Measurements from ENCODE around the gene FUT6.

The FUT6 gene

DNA sequence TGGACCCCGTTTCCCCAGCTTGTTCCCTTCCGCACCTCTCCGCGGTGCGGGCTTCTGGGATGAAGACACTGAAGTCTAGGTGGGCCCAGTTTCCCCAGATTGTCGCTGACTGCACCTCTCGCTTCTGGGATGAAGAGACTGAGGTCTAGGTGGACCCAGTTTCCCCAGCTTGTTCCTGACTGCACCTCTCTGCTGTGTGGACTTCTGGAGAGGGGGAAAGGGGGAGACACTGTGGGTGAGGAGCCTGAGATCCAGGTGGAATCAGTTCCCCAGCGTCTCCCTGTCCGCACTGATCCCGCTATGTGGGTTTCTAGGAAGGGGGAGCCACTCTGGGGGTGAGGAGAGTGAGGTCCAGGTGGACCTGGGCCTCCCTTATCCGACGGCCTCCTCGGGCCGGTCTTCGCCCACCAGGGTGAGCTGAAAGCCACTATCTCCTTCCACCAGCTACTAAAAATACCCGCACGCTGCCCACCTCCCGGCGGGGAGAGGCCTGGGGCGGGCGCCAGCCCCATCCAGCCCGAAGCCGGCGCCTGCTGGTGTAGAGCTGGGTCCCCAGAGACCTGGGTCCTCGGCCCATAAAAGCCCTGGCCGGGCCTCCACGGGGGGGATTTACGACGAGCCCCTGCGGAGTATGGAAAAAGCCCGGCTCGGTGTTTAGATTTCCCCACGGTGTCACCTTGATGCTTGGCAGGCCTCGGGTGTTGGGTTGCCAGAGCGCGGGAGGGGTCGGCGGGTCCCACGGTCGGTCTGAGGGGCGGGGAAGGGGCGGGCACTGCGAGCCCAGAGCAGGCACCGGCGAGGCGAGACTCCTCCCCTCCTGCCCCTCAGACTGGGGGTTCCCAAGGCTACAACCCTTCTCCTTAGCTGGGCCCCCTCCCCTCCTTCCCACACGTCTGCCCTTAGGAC, 10.6 kb downstream of the FUT6 start:
- DNase-seq (ENCODE audit: insufficient read length, low spot score) (no peak), FAIRE-seq (no peak)

DNA sequence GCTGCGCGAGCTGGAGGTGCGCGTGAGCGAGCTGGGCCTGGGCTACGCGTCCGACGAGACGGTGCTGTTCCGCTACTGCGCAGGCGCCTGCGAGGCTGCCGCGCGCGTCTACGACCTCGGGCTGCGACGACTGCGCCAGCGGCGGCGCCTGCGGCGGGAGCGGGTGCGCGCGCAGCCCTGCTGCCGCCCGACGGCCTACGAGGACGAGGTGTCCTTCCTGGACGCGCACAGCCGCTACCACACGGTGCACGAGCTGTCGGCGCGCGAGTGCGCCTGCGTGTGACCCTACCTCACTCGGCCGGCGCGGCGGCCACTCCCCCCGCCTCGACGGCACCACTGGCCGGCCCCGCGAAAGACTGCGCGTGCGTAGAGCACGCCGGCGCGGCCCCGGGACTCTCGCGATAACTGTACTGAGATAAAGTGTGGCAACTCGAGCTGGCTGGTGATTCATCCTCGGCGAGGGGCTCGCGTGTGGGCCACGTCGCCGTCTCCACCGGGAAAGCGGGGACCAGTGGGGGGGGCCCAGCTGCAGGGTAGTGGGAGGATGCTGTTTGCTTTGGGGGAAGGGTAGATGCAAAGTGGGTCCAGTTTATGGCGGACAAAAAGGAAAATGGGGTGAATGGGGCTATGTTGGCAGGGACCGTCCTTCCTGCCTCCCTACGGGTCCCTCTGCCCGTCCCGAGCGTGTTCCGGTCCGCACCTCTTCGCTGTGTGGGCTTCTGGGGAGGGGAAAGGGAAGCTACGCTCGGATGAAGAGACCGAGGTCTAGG, 11.4 kb downstream of the FUT6 start:
- FAIRE-seq, result peak; percentile 99
- peak; percentile 94 for DNase-seq (ENCODE audit: insufficient read length, low spot score)

DNA sequence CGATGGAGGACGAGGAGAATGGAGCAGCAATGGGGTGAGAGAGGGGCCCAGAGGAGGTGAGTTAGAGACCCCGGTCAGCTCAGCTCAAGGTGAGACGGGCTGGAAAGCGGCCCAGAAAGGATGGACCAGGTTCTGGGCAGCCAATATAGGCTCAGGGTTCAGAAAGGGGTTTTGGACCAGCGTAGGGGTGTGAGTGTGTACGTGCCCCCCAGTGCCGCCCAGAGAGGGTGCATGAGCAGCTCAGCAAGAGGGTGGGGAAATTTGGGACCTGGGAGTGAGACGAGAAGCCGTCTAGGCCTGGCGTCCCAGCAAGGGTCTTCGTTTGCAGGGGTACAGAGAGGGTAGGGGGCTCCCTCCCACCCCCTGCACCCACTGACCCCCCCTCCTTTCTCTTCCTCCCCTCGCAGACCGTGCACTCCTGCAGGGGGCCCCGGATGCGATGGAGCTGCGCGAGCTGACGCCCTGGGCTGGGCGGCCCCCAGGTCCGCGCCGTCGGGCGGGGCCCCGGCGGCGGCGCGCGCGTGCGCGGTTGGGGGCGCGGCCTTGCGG, 12.1 kb downstream of the FUT6 start:
- no peak for FAIRE-seq
- DNase-seq (ENCODE audit: insufficient read length, low spot score), result no peak

DNA sequence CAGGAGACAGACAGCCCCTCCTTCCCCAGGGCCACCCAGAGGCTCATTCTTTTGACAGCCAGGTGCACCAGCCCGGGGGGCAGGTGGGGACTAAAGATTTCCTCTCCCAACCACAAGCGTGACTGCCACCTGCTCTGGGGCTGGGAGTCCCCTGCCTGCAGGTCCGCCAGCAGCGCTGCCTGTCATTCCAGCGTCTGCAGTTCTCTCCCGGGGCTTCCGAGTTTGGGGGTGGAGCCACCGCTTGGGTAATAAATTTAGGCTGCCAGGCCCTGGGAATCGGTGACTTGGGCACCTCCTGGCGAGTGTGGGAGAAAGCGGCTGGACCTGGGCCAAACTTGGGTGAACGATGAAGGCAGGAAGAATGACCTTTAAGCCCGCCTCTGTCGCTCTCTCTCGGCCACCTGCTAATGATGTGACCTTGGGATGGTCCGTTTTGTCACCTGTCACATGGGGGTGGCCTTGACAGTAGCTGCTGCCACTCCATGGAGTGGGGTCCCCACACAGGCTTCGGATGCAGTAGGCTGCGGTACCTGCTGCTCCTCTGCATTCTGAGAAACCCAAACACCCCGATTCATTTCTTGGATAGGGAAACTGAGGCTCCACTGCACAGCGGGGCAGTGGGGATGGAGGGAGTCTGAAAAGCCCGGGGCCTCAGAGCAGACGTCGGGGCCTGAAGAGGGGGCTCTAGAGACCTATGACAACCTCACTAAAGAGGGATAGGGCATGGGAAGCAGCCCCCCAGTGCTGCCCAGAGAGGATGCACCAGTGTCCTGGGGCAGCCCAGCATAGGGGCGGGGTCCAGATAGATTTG, 12.8 kb downstream of the FUT6 start:
- DNase-seq (ENCODE audit: insufficient read length, low spot score) (peak; percentile 51), FAIRE-seq (no peak)

DNA sequence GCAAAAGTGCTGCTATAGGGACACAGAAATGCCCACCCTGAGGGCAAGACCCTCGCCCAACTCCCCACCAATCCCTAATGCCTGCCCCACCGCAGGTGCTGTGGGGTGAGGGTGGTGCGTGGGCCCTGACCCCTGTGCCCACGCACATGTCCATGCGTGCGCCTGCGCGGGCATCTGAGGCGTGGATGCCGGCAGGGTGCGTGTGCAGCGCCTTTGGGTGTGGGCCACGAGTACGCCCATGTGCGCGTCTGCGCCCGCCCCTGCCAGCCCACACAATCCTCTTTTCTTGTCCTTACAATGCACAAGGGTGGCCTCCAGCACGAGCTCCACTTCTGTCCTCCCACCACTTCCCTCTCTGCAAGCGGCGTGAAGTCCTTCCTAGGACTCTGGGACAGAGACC, 14.3 kb downstream of the FUT6 start:
- DNase-seq (ENCODE audit: insufficient read length, low spot score) (no peak), FAIRE-seq (no peak)

DNA sequence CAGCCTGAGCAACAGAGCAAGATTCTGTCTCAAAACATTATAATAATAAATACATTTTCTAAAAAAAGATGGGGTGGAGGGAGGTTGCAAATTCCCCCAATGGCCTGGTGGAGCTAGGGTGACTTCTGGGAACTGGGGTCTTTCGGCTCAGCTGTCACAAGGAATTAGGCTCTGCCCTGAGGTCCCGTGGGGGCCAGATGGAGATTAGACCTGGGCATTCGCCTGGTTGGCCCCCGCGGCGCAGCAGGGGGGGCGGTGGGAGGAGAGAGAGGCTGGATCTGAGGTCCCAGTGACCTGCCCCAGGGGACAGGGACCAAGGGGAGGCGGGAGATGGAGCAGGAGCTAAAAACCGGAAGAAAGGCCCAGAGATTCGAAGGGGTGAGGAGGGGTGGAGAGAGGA, 14.8 kb downstream of the FUT6 start:
- no peak for FAIRE-seq
- no peak for DNase-seq (ENCODE audit: insufficient read length, low spot score)

DNA sequence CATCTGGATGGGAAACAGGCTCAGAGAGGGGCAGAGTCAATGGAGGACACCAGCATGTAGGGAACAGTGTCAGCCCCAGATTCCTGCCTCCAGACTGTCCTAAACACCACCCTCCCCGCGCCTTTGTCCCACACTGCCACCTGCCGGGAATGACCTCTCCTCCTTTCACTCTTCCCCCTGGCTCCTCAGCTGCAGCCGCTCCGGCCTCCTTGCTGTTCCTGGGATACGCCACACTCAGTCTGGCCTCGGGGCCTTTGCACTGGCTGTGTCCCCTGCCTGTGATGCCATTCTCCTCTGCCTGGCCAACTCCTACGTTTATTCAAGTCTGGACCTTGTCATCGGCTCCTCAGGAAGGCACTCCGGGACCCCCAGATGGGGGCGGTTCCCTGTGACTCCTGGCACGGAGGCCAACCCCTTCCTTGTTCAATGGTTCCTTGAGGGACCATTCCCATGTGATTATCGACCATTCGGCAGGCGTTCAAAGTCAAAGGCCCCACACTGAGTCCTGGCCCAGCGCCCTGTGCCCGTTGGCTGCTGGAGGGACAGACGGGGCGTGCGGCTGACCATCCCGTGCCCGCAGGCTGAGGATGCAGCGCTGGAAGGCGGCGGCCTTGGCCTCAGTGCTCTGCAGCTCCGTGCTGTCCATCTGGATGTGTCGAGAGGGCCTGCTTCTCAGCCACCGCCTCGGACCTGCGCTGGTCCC, 15.8 kb downstream of the FUT6 start:
- FAIRE-seq (no peak), DNase-seq (ENCODE audit: insufficient read length, low spot score) (no peak)

DNA sequence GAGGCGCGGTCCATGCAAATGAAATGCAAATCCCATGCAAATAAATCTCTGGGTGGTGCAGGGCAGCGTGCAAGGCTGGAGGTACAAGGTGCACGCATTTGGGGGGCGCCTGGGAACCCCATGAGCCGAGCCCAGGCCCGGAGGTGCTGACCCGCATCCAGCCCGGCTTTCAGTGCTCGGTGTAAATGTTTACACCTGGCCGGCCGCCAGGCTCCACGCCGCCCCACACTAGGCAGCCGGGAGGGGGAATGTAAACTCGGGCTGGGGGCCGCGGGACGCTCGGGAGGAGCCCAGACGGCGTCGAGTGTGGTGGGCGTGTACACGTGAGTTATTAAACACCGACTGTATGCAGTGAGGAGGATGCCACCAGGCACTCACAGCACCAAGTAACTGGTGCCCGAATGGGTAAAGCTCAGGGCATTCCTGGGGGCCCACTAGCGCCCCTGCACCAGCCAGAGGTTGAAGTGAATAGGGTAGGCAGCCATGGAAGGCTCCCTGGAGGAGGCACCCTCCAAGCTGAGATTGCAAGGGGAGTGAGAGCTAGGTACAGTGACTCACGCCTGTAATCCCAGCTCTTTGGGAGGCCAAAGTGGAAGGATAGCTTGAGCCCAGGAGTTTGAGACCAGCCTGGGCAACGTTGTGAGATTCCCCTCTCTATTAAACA, 17.2 kb downstream of the FUT6 start:
- FAIRE-seq, result no peak
- no peak for DNase-seq (ENCODE audit: insufficient read length, low spot score)

DNA sequence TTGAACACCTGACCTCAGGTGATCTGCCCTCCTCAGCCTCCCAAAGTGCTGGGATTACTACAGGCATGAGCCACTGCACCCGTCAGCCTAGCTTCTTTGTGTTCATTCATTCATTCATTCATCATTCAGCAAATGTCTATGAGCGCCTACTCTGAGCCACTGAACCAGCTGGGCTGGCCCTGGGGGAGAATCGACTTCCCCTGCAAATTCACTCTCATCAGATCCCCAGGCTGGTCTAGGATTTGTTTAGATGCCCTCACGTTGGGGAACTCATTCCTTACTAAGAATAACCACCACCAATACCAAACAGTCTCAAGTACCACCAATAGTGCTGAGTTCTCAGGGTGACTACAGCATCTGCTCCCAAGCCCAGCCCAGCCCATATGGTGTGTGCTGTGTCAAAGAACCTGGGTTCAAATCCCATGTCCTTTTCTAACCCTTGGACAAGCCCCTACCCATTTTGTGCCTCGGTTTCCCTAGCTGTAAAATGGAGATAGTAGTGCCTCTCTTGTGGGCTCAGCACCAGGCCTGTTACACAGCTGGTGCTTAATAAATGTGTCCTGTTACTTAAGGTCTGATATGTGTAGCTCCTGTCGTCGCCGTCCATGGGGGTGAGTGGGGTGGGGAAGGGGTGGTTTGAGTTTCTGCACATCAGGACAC, 17.9 kb downstream of the FUT6 start:
- FAIRE-seq (no peak), DNase-seq (ENCODE audit: insufficient read length, low spot score) (no peak)

DNA sequence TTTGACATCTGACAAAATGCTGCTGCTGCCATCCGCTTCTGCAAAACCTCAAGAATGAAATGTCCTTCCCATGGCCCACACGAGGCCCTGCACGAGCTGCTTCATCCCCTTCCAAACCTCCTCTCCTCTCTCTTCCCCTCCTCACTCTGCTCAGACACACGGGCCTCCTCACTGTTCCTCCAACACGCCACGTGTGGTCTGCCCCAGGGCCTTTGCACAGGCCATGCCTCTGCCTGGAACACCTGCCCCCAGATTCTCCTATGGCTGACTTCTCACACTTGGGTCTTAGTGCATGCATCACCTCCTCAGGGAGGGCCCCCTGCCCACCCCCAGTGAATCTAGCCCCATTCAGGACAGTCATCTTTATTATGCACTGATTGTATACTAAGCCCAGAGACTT, 18.7 kb downstream of the FUT6 start:
- no peak for DNase-seq (ENCODE audit: insufficient read length, low spot score)
- FAIRE-seq, result no peak

DNA sequence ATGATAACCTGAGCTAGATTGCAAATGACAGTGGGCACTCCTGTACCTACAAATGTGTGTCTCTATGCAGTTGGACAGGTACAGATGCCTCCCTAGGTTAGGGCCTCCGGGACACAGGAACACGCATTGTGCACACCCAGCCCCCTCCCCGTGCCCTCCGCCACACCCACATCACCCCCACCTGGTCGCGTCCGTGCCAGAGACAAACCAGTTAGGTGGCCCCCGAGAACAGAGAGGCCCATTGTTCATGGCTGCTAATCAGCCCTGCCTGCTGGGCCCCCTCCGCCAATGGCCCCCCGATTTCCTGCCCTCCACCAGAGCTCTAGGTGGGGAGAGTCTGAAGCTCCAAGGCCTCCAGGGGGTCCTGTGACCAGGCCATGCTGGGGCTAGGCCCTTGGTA, 20.9 kb downstream of the FUT6 start:
- DNase-seq (ENCODE audit: insufficient read length, low spot score) (no peak), FAIRE-seq (no peak)

DNA sequence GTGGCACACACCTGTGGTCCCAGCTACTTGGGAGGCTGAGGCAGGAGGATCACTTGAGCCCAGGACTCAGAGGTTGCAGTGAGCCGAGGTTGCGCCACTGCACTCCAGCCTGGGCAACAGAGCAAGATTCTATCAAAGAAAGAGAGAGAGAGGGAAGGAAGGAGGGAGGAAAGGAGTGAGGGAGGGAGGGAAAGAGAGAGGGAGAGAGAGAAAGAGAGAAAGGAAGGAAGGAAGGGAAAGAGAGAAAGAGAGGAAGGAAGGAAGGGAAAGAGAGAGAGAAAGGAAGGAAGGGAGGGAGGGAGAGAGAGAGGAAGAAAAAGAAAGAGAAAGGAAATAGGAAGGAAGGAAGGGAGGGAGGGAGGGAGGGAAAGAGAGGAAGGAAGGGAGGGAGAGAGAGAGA, 22.3 kb downstream of the FUT6 start:
- FAIRE-seq, result no peak
- DNase-seq (ENCODE audit: insufficient read length, low spot score), result no peak

DNA sequence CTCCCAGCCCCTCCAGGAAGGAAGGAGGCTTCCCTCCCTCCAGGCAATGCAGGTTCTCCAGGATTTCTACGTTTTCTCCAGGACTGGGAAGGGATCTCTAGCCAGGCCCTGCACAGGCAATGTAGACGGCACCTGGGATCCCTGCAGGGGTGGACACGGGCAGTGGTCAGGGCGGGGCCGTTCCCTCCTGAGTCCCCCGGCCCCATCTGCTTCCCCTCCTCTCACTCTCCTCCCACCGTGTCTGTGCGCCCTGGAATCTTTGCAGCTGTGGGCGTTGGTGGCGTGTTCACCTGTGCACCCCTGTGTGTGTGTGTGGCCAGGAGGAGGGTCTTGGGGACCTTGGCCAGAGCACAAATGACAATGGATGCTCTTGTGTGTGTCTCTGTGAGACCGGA, 24.7 kb downstream of the FUT6 start:
- FAIRE-seq (no peak), DNase-seq (ENCODE audit: insufficient read length, low spot score) (no peak)

DNA sequence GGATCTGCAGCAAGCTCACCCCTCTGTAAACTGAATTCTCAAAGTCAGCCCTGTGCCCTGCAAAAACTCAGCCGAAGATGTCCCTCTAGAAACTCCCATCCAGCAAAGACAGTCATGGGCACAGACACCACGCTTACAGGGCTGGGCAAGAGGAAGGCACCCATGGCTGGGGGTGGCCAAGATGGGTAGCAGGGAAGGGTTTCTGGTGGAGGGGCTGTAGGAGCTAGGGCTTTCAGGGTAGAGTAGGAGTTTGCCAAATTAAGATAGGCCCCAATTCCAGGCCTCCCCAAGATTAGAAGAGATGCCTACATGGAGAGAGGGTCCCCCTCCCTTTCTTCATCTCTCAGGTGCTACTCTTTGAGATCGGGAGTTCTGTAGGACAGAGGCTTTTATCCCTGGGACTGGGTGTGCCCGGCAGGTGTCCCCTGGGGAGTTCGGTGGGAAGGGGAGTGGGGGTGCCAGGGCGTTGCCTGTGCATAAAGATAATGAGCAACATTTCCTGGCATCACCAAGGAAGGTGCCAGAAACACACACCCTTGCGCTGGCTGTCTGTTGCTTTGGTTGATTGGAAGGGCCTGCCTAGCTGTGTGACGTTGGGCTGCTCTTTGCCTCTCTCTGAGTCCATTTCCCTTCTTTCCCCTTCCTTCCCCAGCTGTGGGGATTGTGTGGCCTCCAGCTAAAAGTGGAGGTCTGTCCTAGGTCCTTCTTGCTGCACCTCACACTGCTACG, 25.2 kb downstream of the FUT6 start:
- DNase-seq (ENCODE audit: insufficient read length, low spot score), result no peak
- no peak for FAIRE-seq

DNA sequence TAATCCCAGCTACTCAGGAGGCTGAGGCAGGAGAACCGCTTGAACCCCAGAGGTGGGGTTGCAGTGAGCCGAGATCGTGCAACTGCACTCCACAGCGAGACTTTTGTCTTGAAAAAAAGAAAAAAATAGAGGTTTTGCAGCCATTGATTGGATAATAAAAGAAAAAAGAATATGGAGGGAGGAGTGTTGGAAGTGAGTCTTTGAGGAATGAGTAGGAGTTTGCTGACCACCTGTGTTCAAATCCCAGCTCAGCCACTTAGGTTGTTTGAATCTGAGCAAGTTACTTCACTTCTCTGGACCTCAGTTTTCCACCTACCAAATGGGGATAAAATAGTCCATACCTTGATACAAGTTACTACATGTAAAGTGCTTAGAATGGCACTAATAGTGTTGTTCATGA, 28.4 kb downstream of the FUT6 start:
- FAIRE-seq (no peak), DNase-seq (ENCODE audit: insufficient read length, low spot score) (no peak)

DNA sequence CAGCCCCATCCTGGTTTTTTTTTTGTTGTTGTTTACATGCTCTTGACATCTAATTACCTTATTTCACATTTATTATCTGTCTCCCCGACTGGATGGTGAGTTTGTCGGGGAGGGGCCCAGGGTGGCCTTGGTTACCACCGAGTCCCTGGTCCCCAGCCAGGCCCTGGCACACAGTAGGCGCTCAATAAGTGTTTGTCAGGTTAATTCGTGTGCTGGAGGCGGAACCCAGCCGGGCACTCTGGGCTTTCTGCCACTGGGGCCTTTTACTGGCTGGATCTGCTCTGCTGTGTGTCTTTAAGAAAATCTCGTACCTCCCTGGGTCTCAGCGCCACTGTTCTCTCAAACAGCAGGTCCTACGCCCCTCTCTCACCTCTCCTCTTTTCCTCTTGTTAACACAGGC, 30.0 kb downstream of the FUT6 start:
- DNase-seq (ENCODE audit: insufficient read length, low spot score), result no peak
- FAIRE-seq, result no peak

DNA sequence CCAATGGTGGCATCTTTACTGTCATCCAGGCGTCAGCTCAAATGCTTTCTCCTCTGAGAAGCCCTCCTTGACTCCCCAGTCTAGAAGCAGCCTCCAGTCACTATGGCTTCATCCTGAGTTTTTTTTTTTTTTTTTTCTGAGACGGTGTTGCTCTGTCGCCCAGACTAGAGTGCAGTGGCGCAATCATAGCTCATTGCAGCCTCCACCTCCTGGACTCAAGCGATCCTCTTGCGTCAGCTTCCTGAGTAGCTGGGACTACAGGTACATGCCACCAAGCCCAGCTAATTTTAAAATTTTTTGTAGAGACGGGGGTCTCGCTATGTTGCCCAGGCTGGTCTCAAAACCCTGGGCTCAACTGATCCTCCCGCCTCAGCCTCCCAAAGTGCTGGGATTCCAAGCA, 30.4 kb downstream of the FUT6 start:
- FAIRE-seq (no peak), DNase-seq (ENCODE audit: insufficient read length, low spot score) (no peak)

DNA sequence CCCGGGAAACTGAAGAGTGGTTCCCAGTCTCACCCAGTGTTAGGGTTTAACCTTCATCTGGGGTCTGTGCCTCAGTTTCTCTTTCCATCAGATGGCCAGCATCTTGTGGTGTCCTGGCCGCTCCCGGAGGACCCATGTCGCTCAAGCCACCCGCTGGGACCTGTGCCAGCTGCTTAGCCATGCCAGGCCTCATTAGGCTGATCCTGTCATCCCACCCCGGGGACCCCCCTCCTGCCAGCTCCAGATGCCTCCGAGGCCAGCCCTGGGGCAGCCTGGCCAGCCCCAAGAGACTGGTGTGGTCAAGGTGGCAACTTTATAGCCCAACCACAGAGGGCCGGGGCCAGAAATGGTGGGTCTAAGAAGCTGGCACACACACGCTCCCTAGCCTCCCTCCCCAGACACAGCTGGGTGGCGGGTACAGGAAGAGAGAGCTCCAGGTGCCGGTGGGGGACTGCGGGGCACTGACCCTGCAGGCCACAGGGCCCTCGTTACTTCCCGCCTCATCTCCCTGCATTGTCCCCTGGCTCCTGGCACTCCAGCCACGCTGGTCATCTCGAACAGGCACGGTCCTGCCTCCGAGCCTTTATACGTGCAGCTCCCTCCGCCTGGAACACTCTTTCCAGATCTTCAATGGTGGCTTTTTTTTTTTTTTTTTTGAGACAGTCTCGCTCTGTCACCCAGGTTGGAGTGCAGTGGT, 31.2 kb downstream of the FUT6 start:
- FAIRE-seq (no peak), DNase-seq (ENCODE audit: insufficient read length, low spot score) (no peak)

All from HTR-8/SVneo (cell line).